AG04449 (cell line): Measurements from ENCODE around the gene TMEM92.

Experiments used
- CTCF ChIA-PET: fragments of 350-600 bp; formaldehyde crosslinking; extraction: SDS; loops from one replicate; lab custom pipeline; 2021; ENCODE audit warnings: antibody characterized with exemption; lab: Yijun Ruan, JAX
- POLR2A ChIA-PET: fragments of 400-600, 350-600 bp; formaldehyde crosslinking; extraction: SDS; loops from one replicate; lab custom pipeline; 2020; ENCODE audit warnings: antibody characterized with exemption, inconsistent platforms; lab: Yijun Ruan, JAX
- DNase-seq: peaks from one replicate; pipeline ENCODE4 v3.0.0-alpha.2; 2010; ENCODE audit warnings: low read depth, low spot score
- H3K4me3 ChIP-seq: 2 replicates; pipeline ENCODE4 v1.5.1; 2011; ENCODE audit warnings: low read depth, mild to moderate bottlenecking, control low read depth, low read length
- TF ChIP-seq, protein P1 (sequence below): IDR thresholded peaks from one replicate; pipeline ENCODE4 v1.5.1; 2011; ENCODE audit warnings: mild to moderate bottlenecking, moderate library complexity, low read length, control low read depth, inconsistent platforms; ENCODE audit not compliant: insufficient read depth; ENCODE audit errors: missing control alignments

The TMEM92 gene

DNA sequence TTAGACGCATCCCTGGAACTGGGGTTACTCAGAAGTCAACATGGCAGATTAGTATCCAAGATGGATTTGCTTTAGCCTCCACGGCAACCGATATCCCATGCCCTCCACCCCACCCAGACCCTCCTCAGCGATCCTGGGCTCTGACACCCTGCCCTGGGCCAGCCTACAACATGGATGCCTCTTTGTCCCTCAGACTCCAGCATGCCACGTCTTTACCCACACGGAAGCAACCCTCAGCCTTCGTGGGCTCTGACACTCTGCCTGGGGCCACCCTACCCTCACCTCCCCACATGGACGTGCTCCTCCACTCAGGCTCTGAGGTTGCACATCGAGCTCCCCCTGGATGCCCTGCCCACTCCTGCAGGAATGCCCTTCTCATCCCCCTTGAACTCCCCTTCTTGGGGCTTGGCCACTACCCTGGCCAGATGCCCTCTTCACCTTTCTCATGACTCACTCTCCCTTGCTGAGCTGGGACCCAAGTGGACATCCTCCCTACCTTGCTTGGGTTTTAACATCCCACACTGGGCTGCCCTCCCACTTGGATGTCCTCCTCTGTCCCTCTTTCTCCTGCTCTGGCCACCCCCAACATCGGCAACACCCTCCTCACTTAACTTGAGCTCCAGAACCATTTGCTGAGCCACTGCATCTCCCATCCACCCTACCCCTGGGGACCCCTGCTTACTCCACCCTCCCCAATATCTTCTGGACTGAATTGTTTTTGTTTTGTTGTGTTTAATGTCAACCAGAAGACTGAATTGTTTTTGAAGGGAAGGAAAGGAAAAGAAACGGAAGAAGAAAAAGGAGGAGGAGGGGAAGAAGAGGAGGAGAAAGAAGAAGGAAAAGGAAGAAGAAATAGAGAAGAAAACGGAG is 18.3 kb upstream of the TMEM92 start:
- ChIA-PET POLR2A (interaction anchor here (1.2 to 30.0 kb wide), 2 partner anchors 10 to 65 kb away, joined by 3 to 2316 read pairs; partner anchors contain the start of gene COL1A1), CTCF (interaction anchor here (1.0 to 3.7 kb wide), 4 partner anchors 10 to 58 kb away, joined by 4 to 14 read pairs (median 4); no protein-coding TSS in a partner anchor)
- TF ChIP-seq, protein P1, sequence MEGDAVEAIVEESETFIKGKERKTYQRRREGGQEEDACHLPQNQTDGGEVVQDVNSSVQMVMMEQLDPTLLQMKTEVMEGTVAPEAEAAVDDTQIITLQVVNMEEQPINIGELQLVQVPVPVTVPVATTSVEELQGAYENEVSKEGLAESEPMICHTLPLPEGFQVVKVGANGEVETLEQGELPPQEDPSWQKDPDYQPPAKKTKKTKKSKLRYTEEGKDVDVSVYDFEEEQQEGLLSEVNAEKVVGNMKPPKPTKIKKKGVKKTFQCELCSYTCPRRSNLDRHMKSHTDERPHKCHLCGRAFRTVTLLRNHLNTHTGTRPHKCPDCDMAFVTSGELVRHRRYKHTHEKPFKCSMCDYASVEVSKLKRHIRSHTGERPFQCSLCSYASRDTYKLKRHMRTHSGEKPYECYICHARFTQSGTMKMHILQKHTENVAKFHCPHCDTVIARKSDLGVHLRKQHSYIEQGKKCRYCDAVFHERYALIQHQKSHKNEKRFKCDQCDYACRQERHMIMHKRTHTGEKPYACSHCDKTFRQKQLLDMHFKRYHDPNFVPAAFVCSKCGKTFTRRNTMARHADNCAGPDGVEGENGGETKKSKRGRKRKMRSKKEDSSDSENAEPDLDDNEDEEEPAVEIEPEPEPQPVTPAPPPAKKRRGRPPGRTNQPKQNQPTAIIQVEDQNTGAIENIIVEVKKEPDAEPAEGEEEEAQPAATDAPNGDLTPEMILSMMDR: no peak
- H3K4me3 ChIP-seq: no peak overlapping the region
- no peak for DNase-seq

DNA sequence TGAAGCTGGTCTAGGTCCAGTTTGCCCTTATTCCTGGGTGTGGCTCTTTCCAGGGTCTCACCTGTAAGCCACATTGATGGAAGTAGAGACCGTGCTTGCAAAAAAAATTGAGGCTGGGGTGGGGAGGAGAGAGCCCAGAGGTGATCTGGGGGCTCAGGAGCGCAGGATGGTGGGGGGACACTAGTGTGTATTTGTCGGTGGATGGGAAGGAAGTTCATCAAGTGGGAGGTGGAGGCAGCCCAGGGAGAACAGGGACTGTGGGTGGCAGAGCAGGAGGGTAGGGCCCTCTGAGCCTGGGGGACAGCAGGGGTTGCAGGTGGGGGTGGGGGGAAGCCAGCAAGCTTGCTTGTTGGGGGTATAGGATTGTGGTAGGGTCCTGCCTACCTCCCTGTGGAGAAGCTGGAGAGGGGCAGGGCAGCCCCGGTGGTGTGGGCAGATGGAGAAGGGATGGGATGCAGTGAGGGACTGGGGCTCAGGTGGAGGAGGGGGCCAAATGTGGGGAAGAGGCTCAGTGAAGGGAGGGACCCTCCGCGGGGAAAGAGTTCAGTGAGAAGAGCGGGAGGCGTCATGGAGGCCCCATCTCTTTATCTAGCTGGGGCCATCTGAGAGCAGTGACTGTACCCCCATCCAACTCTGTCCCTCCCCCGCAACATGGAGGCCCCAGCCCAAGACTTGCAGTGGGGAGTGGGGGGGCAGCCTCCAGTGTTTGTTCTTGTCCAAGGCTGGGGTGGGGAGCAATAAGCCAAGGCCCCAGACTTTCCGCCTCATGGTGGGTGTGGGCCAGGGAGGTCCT is 17.2 kb upstream of the TMEM92 start:
- ChIA-PET CTCF (interaction anchor here (1.0 to 3.7 kb wide), 4 partner anchors 11 to 59 kb away, joined by 4 to 14 read pairs (median 4); no protein-coding TSS in a partner anchor), POLR2A (interaction anchor here (0.6 to 30.0 kb wide), 3 partner anchors 16 to 66 kb away, joined by 3 to 2316 read pairs (median 4); partner anchors contain the start of gene COL1A1)
- no peak for DNase-seq
- H3K4me3 ChIP-seq: no peak overlapping the region
- TF ChIP-seq, protein P1: no peak

DNA sequence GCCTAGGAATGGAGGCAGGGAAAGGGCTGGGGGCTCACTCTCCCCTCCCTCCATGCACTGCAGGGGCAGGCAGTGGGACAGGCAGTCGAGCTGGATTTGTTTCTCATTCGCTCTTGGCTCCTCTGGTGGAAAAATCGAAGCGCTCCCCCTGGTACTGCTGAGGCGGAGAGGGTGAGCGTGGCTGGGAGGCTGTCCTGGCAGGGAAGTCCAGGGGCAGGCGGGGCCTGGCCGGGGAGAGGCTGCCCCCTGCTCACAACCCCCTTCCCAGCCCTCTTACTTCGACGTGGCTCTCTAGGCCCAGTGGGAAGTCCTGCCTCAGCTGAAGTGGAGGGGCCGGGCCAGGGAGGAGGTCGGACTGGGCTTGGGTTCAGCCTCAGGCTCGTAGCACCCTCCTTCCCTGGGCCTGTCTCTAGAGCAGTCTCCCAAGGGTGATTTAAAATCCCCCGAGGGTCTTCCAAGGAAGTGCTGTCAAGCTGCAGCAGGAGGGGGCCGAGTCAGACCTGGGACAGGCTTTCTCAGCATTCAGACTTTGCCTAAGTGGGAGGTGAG is 16.5 kb upstream of the TMEM92 start:
- no peak for DNase-seq
- no peak overlapping the region for H3K4me3 ChIP-seq
- TF ChIP-seq, protein P1: no peak
- ChIA-PET POLR2A (interaction anchor here (0.6 to 30.0 kb wide), 3 partner anchors 17 to 66 kb away, joined by 3 to 2316 read pairs (median 4); partner anchors contain the start of gene COL1A1), CTCF (interaction anchor here (1.1 to 3.7 kb wide), 2 partner anchors 11 to 14 kb away, joined by 3 to 14 read pairs; no protein-coding TSS in a partner anchor)

DNA sequence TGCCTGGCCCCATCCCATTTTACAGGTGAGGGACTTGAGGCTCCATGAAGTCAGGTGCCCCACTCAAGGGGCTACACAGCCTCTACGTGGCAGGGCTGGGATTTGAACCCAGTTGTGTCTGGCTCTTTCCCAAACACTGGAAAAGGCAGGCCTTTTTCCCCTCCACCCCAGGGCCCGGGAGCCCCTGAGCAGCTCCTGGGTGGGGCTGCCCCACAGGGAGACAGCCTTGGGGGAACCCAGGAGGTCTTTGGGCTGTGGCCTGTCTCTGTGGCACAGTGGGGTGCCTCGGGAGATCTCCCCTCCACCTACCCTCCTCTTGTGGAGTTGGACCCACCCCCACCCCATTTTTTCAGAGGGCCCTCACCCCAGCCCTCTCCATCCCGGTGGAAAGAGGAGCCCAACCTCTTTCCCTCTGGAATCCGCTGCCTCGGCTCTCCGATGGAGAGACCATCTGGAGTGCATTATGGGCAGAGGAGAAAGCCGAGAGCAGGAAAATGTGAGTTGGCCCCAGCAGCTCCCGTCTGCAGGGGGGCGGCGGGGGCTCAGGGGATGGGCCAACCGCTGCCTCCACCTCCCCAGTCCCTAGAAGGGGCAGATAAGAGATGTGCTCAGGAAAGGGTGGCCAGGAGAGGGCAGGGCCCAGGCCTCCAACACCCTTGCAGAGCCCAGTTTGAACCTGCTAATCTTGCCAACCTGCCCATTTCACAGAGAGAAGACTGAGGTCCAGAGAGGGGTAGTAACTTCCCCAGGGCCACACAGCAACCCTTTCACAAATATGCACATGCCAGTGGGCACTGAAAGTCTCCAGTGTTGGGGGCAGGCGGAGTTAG is 15.4 kb upstream of the TMEM92 start:
- no peak for DNase-seq
- POLR2A ChIA-PET: interaction anchor here (1.3 to 30.0 kb wide), 3 partner anchors 9 to 68 kb away, joined by 4 to 2316 read pairs (median 4); partner anchors contain the start of gene COL1A1
- no peak overlapping the region for H3K4me3 ChIP-seq
- CTCF ChIA-PET: interaction anchor here (1.1 to 3.7 kb wide), 5 partner anchors 9 to 89 kb away, joined by 3 to 14 read pairs (median 3); no protein-coding TSS in a partner anchor
- TF ChIP-seq, protein P1: no peak

DNA sequence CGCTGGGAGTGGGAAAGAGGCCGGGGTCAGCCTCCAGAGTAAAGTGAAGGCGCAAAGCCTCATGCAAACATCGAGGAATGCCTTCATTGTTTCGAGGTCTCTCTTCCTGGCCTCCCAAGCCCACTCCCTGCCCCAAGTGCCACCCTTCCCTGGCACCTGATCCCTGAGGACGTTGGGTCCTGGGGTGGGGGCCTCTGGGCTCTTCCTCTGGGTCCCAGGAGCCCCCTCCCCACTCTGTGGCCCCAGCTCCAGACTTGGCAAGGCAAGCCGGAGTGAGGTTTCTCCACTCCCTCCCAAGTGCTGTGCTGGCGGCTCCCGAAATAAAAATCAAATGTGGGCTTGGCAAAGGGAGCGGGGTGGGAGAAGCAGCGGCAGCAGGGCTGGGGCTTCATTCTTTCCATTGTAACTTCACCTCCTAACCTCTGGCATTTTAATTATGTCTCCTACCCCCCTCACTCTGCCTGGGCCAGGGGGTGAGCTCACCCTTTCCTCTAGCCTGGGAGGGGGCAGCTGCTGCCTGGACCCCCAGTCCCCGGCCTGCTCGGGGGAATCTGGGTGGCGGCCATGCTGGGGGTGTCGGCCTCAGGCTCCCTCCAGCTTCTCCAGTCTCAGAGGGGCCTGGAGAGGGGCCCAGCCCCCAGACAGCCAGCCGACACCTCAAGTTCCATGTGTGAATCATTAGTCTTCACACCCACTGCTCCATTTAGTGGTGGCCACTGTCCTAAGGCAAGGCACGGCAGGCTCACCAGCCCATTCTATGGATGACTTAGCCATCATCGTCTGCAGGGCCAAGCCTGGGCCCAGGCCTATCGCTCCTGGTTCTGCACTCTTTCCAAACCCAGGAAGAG is 14.6 kb upstream of the TMEM92 start:
- ChIA-PET CTCF (interaction anchor here (0.9 to 1.9 kb wide), 6 partner anchors 8 to 98 kb away, joined by 3 to 5 read pairs (median 3); no protein-coding TSS in a partner anchor), POLR2A (interaction anchor here (1.3 to 30.0 kb wide), 2 partner anchors 8 to 68 kb away, joined by 4 to 2316 read pairs; partner anchors contain the start of gene COL1A1)
- no peak for DNase-seq
- TF ChIP-seq, protein P1: no peak
- H3K4me3 ChIP-seq: no peak overlapping the region
